ENCODE data around the gene ENKD1.
"Not testable (repeated sequence)": the region's sequence is repeated elsewhere in the genome, so short reads cannot be mapped to it uniquely, and the experiment has no call there.

The ENKD1 gene, protein sequence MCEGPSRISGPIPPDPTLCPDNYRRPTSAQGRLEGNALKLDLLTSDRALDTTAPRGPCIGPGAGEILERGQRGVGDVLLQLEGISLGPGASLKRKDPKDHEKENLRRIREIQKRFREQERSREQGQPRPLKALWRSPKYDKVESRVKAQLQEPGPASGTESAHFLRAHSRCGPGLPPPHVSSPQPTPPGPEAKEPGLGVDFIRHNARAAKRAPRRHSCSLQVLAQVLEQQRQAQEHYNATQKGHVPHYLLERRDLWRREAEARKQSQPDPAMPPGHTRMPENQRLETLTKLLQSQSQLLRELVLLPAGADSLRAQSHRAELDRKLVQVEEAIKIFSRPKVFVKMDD

DNA sequence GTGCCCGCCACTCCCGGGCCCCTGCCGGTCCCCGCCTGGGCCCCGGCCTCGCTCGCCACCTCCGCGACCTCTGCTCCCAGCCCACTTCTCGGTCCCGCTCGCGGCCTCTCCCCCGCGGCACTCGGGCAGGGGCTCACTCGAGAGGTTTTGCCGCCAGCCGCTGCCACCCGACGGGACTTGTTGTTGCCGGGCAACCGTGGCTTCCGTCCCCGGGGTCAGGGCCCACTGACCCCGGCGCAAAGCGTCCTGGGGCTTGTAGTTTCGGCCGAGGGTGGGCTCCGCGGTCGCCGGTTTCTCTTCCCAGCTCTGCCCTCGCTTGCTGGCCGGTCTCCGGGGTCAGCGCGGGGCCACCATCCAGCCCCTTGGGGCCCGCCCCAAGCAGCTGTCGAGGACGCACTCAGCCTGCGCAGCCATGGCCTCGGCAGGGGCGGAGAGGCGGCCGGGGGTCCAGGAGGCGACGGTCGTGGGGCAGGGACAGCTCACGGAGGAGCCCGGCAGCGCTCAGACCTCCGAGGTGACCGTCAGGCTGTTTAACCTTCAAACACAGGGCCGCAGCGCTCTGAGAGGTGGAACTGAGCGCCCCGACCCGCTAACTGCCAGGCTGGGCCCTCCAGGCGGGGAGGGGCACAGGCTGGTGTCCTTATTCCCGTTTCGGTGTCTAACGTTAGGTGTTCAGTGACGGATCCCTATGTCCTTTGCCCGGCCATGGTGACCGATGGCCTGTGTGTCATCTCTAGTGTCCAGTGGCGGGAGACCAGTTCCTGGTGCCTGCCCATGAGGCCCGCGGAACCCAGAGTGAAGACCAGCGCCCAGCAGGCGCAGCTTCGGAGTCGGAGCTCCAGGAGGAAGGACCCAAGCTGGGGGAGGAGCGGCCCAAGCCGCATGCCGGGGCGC, at the start of gene ENKD1, which contains the start of gene C16orf86:
ENKD1 (minus strand) TSS at position 192 of the 894 bp plus-strand sequence. CDS start 308 bp downstream, outside the sequence.
C16orf86 (plus strand) TSS at position 256 of the 894 bp plus-strand sequence; CDS start at position 413, 157 bp downstream.
- peak; percentile 94 for DNase-seq

DNA sequence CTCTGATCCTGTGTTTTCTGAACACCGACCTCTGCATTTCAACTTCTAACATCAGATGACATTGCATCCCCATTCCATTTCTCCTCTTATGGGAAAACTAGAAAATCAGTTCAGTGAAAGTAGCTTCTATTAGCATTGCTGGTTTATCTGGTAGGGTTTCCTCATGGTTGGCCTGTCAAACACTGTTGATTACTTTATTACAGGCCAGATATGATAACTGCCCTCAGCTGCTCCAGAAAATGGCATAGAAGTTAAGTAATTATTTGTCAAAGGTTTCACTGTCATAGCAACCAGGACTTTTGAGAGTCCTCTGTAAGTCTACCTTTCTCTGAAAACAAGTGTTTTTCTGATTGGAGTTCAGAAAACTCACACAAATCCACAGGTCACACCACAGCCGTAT, 49.5 kb upstream of the ENKD1 start:
- no peak for DNase-seq

DNA sequence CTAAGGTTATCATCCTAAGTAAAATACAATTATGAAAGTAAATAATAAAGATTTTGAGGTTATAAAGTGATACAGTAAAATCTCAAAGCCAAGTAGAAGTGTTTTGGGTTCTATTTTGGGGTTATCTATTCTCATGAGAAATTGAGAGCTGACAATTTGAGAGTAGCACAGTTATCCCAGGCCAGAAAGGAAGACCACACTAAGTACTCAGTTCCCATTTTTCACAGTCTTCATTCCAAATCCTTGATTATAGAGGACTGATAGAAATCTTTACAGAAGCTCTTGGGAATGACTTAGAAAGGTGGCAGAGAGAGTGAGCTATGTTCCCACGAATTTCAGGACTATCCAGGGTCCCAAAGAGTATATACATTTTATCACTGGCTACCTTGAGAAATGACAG, 48.0 kb upstream of the ENKD1 start:
- DNase-seq: no peak

DNA sequence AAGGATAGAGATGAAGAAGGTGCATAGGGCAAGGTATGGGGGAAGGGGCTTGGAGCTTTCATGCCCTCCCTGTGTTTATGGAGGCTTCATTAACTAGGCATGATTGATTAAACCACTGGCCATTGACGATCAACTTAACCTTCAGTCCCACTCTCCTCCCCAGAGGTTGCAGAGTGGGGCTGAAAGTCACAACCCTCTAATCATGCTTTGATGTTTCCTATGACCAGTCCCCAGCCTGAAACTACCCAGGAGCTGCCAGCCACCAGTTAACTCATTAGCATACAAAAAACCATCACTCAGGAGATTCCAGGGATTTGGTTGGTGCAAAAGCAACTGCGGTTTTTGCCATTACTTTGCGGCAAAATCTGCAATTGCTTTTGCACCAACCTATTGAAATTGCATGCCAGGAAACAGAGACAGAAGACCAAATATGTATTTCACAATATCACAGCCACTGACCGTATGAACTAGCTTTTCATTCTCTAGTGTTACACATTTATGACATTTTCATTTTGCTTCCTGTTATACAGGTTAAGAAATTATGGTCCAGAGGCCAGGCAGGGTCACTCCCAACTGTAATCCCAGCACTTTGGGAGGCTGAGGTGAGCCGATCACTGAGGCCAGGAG, 47.2 kb upstream of the ENKD1 start:
- no peak for DNase-seq

DNA sequence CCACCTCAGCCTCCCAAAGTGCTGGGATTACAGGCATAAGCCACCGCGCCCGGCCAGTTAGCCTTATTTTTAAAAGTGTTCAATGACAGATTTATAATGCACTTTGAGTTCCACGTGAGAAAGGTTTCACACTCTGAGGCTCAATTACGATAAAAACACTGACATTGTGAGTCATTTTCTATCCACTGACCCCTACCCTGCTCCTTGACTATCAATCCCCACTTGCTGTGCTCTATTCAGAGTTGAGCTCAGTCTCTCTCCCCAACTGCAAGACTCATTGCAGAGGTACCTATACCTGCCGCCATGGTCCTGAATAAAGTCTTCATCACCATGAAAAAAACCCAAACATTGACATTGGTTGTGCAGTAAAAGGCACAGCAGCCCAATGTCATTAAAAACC, 44.1 kb upstream of the ENKD1 start:
- DNase-seq: no peak

DNA sequence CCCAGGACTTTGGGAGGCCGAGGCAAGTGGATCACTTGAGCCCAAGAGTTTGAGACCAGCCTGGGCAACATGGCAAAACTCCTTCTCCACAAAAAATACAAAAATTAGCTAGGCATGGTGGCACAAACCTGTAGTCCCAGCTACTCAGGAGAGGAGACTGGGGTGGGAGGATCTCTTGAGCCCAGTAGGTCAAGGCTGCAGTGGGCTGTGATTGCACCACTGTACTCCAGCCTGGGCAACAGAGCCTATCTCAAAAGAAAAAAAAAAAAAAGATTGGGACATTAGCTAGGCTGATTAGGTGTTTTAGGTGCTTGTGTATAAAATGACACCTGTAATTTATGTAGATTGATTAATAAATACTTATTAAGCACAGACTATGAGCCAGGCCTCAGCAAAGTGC, 42.5 kb upstream of the ENKD1 start:
- DNase-seq: no peak

DNA sequence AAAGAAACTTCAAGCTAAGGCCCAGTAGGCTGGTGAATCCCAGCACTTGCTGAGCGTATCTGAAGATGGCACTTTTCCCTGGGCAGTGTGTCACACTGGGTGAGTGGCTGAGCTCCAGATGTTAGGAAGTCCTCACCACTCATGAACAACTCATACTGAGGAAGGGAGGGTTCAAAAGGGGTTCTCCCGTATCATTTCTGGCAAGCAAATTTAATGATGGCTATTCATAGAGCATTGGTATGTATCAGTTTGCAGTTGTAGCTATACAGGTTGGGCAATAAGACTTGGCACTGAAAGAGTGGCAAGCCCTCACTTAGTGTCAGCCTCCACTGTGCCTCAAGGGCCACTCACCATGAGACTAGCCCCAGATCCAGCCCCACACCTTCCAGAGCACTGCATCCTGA, 41.8 kb upstream of the ENKD1 start:
- no peak for DNase-seq

DNA sequence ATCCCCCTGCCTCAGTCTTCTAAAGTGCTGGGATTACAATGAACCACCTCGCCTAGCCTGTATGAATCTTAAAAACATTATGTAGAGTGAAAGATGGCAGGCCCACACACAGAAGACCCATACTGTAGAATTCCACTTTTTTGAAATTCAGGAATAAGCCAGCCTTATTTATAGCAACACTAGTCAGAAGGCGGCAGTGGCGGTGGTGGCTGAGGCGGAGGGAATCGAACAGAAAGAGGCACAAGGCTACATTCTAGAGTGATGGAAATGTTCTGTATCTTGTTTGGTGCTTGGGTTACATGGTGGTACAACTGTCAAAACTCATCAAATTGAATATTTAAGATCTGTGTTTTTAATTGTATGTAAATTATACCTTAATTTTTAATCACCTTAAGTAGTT, 41.2 kb upstream of the ENKD1 start:
- no peak for DNase-seq

DNA sequence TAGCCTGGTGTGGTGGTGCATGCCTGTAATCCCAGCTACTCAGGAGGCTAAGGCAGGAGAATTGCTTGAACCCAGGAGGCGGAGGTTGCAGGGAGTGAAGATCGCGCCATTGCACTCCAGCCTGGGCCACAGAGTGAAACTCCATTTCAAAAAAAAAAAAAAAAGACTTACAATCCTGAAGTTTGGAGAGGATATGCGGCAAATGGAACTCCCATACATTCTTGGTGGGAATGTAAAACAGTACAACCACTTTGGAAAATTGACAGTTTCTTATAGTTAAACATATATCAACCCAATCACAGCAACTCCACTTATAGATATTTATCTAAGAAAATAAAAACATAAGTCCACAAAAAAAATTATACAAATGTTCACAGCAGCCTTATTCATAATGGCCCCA, 40.7 kb upstream of the ENKD1 start:
- no peak for DNase-seq

DNA sequence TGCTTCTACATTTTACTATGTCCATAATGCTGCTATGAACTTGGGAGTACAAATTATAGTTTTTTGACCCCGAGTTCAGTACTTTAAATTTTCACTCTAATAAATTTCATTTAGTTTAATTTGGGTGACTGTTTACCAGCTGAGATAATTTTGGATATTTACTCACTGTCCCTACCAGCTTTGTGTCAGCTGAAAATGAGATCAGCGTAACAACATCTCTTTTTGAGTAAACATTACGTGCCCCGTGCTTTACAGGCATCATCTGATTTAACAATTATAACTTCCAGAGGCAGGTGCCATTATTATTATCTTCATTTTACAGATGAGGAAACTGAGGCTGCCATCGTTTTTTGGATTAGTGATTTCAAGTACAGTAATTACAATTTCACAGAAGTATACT, 37.6 kb upstream of the ENKD1 start:
- DNase-seq: no peak

DNA sequence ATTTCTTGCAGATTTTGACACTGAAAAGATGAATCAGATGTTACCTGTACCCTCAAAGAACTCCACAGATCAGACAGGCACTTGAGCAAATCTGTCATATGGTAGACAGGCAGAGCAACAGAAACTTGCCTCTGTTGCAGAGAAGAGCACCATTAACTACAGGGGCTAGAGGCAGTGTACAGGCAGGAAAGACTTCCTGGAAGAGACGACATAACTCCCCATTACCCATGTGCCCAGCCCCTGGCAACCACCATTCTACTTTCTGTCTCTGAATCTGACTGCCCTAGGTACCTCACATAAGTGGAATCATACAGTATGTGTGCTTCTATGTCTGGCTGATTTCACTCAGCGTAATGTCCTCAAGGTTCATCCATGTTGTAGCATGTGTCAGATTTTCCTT, 37.1 kb upstream of the ENKD1 start:
- no peak for DNase-seq

DNA sequence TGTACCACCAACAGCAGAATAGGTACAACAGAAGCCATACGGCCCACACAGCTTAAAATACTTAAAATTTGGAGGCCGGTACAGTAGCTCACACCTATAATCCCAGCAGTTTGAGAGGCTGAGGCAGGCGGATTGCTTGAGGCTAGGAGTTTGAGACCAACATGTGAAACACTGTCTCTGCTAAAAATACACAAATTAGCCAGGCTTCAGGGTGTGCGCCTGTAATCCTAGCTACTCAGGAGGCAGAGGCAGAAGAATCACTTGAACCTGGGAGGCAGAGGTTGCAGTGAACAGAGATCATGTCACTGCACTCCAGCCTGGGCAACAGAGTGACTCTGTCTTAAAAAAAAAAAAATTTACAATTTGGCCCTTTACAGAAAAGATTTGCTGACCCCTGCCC, 35.6 kb upstream of the ENKD1 start:
- DNase-seq: no peak

DNA sequence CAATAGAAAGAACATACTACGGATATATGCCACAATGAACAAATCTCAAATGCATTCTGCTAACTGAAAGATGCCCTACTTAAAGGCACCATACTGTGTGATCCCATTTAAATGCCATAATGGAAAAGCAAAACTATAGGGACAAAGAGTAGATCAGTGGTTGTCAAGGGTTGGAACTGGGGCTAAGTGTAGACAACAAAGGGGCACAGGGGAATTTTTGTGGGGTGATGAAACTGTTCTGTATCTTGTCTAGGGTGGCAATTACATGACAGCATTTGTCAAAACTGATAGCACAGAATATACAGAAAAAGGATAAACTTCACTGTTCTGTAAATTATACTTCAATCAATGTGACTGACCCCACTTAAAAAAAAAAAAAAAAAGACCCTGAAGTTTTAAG, 34.9 kb upstream of the ENKD1 start:
- DNase-seq: no peak

DNA sequence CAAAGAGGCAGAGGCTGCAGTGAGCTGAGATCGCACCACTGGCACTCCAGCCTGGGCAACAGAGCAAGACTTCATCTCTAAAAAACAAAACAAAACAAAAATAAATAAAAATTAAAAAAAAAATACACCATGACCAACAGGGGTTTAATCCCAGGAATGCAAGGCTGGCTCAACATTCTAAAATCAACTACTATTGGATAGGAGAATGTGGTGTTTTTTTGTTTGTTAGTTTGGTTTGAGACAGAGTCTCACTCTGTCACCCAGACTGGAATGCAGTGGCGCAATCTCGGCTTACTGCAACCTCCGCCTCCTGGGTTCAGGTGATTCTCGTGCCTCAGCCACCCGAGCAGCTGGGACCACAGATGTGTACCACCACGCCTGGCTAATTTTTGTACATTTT, 32.7 kb upstream of the ENKD1 start:
- DNase-seq: no peak

DNA sequence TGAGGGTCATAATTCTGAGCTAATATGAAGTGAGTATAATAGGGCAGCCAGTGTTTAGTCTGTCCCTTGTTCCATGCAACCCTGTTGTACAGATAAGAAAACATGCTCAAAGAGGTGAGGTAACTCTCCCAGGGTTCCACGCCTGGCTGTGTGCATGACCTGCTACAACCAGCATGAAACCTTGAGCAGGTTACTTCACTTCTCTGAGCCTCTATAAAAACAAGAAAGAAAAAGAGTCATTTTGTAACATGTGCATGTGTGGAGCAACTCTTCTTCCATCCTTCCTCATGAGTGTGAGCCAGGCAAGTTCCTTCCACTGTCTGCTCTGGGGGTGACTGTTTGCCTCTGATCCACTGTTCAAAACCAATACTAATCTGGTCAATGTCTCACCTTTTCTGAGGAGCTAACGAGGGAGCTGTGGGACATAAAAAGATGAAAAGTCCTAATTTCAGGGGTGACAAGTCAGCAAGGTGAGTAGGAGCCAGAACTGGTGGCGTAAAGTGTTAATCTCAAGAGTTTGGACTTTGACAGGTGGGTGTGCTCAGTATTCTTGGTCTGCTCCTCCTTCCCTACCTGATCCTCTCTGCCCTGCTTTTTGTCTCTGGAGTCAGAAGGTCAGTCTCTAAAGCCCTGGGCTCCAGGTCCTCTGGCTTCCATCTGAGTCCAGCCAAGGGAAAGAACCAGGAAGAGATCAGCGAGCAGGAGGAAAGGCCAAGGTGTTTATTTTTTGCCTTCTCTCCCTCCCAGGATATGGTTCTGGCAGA, 31.1 kb upstream of the ENKD1 start:
- peak; percentile 27 for DNase-seq

DNA sequence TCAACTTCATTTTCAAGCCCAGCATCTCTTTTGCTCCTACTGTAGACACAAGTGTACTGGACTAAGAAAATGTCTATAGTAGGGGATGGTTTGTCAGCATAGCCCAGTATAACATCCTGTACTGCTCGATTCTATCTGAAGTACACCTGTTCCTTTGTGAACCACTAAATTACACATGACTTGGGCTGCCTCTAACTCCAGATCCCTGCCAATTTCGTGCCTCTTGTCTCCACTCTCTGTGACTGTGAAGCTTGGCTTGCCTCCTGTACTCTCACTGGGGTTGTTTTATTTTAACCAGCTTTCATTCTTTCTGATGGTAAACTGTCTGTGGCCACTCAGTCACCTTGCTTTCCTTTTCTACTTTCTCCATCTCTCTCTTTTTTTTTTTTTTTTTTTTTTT, 28.1 kb upstream of the ENKD1 start:
- no peak for DNase-seq

DNA sequence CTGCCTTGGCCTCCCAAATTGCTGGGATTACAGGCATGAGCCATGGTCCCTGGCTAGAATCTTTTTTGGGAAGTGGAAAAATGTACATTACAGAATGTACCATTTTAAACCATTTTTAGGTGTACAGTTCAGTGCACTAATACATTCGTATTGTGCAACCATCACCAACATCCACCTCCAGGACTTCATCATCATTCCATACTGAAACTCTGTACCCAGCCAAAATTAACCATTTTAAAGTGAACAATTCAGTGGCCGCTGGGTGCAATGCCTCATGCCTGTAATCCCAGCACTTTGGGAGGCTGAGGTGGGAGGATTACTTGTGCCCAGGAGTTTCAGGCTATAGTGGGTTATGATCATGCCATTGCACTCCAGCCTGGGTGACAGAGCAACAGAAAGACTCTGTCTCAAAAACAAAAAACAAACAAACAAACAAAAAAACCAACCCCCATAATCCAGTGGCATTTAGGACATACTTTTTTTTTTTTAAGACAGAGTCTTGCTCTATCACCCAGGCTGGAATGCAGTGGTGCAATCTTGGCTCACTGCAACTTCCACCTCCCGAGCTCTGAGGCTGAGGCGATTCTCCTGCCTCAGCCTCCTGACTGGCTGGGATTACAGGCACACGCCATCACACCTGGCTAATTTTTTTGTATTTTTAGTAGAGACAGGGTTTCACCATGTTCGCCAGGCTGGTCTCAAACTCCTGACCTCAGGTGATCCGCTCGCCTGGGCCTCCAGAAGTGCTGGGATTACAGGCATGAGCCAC, 27.2 kb upstream of the ENKD1 start:
- DNase-seq: not testable (repeated sequence)

DNA sequence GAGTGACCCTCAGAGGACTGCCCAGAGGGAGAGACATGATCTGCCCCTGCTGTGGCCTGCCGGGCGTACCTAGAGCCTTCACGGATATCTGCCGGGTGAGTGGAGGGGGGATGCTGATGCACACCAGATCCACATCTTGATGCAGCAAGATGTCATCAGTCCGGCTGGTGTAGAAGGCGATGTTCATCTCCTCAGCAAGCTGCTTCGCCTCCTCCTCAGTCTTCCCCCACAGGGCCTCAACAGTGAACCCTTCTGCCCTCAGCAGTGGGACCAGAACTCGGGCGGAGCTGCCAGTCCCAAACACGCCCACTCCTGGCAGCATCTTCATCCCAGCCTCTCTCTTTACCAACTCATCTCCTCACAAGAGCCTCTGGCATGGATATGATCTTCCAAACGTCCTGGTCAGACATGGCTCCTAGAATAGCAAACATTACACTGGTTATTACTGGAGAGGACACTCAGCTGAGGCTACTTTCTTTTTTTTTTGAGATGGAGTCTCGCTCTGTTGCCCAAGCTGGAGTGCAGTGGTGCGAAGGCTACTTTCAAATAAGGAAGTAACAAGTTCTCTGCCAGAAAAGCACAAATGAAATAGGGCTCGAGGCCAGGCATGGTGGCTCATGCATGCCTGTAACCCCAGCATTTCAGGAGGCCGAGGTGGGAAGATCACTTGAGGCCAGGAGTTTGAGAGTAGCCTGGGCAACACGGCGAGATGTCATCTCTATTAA, 19.0 kb upstream of the ENKD1 start:
- DNase-seq: no peak

DNA sequence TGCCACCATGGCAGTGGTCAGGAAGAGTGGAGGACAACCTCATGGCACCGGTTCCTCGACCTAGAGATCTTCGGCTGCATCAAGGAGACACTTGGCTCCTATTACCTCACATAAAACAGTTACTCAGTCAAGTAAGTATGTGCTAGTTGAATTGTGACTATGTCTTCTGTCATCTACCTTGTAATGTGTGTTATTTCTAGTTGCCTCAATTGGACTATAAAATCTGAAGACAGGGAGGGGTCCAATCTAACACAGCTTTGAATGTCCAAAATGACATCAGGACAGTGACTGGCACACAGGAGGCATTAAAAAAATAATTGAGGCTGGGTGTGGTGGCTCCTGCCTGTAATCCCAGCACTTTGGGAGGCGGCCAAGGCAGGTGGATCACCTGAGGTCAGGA, 17.2 kb upstream of the ENKD1 start:
- no peak for DNase-seq

DNA sequence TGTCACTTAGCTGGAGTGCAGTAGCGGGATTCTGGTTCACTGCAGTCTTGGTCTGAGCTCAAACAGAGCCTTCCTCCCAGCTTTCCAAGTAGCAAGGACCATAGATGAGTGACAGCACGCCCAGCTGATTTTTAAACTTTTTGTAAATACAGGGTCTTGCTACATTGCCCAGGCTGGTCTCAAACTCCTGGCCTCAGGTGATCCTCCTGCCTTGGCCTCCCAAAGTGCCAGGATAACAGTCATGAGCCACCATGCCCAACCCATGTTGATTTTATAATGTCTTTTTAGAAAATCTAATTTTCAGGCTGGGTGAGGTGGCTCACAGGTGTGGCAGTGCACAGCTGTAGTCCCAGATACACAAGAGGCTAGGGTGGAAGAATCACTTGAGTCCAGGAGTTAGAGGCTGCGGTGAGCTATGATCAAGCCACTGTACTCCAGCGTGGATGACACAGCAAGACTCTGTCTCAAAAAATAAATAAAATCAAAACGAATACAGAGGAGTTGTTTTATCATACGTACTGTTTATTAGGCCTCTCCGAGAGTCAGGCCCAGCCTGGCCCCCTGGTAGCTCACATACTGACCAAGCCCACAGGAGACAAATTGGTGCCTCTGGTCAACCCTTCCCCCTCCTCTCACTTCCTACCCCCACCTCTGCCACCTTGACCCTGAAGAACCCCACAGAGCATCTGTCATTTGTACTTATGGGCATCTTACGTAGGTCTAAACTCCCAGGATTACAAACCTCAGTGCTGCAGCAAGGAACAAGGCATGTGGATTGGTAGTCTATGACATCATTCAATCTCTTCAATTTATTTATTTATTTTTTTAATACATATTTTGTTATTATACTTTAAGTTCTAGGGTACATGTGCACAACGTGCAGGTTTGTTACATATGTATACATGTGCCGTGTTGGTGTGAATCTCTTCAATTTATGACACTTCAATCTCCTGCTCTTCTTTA, 13.7 kb upstream of the ENKD1 start:
- DNase-seq: no peak
